RWPE2 (cell line): ENCODE measurements around the gene SEMA5A.

Experiments used
- ATAC-seq: fragments of 200-7000 bp; cut with Tn5 transposase; 3 replicates; pipeline ENCODE4 v1.9.1; 2021; ENCODE audit warnings: low read depth
- DNase-seq: peaks from one replicate; pipeline ENCODE4 v3.0.0-alpha.2; 2020; ENCODE audit warnings: low spot score
- H3K27ac ChIP-seq: fragments of 450-650 bp; 2 replicates; pipeline ENCODE4 v1.5.1; 2017; ENCODE audit warnings: mild to moderate bottlenecking; ENCODE audit not compliant: poor library complexity, severe bottlenecking
- H3K27me3 ChIP-seq: fragments of 250-450 bp; sonication (Bioruptor Pico); 2 replicates; pipeline ENCODE4 v1.5.1; 2021; ENCODE audit warnings: mild to moderate bottlenecking, moderate library complexity; ENCODE audit not compliant: insufficient read depth, poor library complexity, severe bottlenecking
- H3K36me3 ChIP-seq: fragments of 250-450 bp; sonication (Bioruptor Pico); 2 replicates; pipeline ENCODE4 v1.5.1; 2020; ENCODE audit warnings: low read depth, mild to moderate bottlenecking, moderate library complexity
- H3K4me1 ChIP-seq: fragments of 250-450 bp; sonication (Bioruptor Pico); 2 replicates; pipeline ENCODE4 v1.5.1; 2021; ENCODE audit warnings: mild to moderate bottlenecking, moderate library complexity; ENCODE audit not compliant: insufficient read depth, poor library complexity, severe bottlenecking
- H3K4me3 ChIP-seq: fragments of 250-450 bp; sonication (Bioruptor Pico); 2 replicates; pipeline ENCODE4 v1.5.1; 2021; ENCODE audit warnings: mild to moderate bottlenecking, moderate library complexity; ENCODE audit not compliant: severe bottlenecking
- H3K9me3 ChIP-seq: fragments of 250-450 bp; sonication (Bioruptor Pico); 2 replicates; pipeline ENCODE4 v1.5.1; 2021; ENCODE audit warnings: mild to moderate bottlenecking, moderate library complexity; ENCODE audit not compliant: severe bottlenecking
- TF ChIP-seq, protein P1 (sequence below): fragments of 450-650 bp; IDR thresholded peaks from one replicate; pipeline ENCODE4 v1.5.1; 2017; ENCODE audit warnings: mild to moderate bottlenecking, moderate library complexity; ENCODE audit not compliant: poor library complexity, severe bottlenecking

SEMA5A gene

DNA sequence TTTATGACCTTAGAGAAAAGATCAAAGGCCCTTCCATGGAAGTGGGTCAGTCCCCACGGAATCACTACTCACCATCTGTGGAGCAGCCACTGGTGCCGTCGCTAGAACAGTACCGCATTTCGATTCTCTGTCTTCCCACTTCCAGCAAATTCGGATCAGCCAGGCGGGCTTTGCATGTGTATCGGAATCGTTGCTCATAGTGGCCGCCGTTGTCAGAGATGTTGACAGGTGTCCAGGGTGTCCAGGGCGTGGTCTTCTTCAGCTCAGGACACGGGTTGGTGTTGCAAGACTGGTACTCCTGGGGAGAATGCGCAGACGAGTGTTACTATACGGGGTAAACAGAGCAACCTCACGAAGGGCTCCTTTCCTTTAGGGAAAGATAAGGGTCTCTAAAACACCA lies 479.5 kb downstream of the SEMA5A start:
- Histone ChIP-seq H3K9me3 (no peaks in the 10 kb centered on the region), H3K4me3 (no peak overlapping the region), H3K27me3 (no peaks in the 10 kb centered on the region), H3K27ac (no peak overlapping the region), H3K36me3 (no peaks in the 10 kb centered on the region), H3K4me1 (no peaks in the 10 kb centered on the region)
- no peak for DNase-seq
- TF ChIP-seq, protein P1, sequence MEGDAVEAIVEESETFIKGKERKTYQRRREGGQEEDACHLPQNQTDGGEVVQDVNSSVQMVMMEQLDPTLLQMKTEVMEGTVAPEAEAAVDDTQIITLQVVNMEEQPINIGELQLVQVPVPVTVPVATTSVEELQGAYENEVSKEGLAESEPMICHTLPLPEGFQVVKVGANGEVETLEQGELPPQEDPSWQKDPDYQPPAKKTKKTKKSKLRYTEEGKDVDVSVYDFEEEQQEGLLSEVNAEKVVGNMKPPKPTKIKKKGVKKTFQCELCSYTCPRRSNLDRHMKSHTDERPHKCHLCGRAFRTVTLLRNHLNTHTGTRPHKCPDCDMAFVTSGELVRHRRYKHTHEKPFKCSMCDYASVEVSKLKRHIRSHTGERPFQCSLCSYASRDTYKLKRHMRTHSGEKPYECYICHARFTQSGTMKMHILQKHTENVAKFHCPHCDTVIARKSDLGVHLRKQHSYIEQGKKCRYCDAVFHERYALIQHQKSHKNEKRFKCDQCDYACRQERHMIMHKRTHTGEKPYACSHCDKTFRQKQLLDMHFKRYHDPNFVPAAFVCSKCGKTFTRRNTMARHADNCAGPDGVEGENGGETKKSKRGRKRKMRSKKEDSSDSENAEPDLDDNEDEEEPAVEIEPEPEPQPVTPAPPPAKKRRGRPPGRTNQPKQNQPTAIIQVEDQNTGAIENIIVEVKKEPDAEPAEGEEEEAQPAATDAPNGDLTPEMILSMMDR: no peak
- ATAC-seq: no peak

DNA sequence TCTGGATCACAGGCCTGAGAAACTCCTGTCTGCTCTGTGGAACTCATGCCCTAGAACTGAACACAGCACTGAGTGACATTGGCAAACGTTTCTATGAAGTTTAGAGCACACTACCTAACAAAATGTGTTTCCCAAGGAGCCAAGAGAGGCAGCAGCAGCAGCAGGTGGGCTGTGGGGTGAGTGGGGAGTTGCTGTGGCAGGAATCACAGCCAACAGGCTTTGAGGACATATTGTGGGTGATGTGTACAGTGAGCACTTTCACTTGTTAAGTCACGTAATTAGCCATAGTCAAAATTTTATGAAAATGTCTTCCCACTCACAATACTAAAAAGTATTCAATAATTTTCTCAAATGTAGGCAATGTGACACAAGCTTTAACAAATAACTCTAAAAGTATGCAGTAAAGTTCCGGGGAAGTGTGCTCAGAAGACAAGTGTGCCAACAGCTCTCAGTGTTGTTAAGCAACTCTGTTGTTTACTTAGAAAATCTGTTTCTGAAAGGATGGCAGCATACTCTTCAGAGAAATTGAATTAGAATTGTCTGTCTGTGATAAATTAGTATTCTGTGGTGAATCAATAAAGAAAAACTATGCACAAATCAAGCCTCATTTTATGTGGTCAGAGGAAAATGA lies 482.1 kb downstream of the SEMA5A start:
- DNase-seq: no peak
- H3K27ac ChIP-seq: no peak overlapping the region
- ATAC-seq: no peak

DNA sequence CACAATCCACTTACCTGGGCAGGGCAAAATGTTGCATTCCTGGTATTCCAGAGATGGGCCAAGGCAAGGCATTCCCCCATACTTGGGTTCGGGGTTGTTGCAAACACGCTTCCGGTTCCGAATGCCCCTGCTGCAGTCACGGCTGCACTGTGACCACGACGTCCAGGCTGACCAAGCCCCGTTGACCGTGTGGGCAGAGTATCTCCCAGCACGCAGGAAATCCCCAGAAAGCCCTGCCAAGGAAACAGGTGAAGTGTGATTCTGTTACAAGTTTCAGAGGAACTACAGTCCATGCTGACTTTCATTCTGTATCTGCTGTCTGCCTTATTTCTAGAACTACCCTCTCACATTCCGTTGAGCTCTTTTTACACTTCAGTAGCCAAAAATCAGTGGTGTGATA lies 483.0 kb downstream of the SEMA5A start:
- DNase-seq: no peak
- TF ChIP-seq, protein P1: no peak
- Histone ChIP-seq H3K36me3 (no peaks in the 10 kb centered on the region), H3K9me3 (no peaks in the 10 kb centered on the region), H3K4me1 (peaks cover 19% of the 10 kb centered on the region), H3K4me3 (no peak overlapping the region), H3K27ac (no peak overlapping the region), H3K27me3 (no peaks in the 10 kb centered on the region)
- no peak for ATAC-seq

More for the DNA sequence above, 482.1 kb downstream of the SEMA5A start:
- Histone ChIP-seq H3K4me1 (peaks cover 12% of the 10 kb centered on the region), H3K27me3 (no peaks in the 10 kb centered on the region), H3K4me3 (no peak overlapping the region), H3K9me3 (no peaks in the 10 kb centered on the region), H3K36me3 (no peaks in the 10 kb centered on the region)
- TF ChIP-seq, protein P1: no peak

DNA sequence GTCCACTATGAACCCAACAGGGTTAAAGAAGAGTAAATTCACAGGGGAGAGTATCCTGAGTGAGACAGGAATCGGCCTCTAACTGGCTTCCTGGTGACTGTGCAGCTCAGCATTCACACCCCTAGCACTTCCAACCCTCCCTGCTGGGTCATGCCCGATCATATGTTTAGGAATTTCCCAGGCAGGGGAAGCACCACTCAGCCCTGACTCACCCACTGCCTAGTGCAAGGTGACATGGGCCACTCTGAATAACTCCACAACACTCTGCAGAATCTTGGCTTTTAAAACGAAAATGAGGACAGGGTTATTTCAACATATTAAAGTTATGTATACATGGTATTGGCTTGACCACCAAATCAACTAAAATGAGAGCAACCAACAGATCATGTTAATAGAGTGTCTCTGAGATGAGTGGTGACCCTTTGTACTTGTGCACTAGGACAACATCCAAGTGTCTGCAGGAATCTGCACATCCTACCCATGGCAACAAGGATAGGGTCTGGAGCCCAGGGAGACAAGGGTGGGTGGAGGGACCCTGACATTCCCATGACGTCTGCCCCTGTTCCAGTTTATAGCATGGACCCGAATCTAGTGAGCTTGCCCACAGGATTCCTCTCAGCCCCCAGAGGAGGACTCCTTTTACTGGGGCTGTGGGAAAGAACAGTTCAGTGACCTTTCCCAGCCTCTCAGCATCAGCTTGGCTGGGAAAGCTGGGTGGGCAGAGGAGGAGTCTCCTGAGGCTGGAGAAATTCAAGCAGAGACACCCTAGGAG lies 485.8 kb downstream of the SEMA5A start:
- peak overlapping the region; percentile 46 for H3K27ac ChIP-seq

More for the DNA sequence above, 485.8 kb downstream of the SEMA5A start:
- Histone ChIP-seq H3K27me3 (no peaks in the 10 kb centered on the region), H3K36me3 (no peaks in the 10 kb centered on the region), H3K4me3 (no peak overlapping the region), H3K9me3 (no peaks in the 10 kb centered on the region), H3K4me1 (peaks cover 22% of the 10 kb centered on the region)
- TF ChIP-seq, protein P1: no peak
- peak; percentile 96 for DNase-seq
- peak; percentile 100 for ATAC-seq
